Skin epidermis (tissue), 12 donors: ENCODE measurements around the gene CD151.

ENCODE experiments used
- H3K27ac ChIP-seq, 21 experiments: fragments of 200-600 bp; sonication (generic) in 11 of 21; one replicate each; pipeline ENCODE4 v1.5.0; 2020; ENCODE audit warnings: mild to moderate bottlenecking in 3 of 21, inconsistent platforms in 2 of 21, moderate library complexity in 2 of 21
- H3K4me3 ChIP-seq, 7 experiments: fragments of 200-600 bp; sonication (generic) in 2 of 7; one replicate each; pipeline ENCODE4 v1.5.0; 2020; ENCODE audit warnings: inconsistent platforms in 2 of 7, mild to moderate bottlenecking in 2 of 7, moderate library complexity in 1 of 7

Gene CD151

DNA sequence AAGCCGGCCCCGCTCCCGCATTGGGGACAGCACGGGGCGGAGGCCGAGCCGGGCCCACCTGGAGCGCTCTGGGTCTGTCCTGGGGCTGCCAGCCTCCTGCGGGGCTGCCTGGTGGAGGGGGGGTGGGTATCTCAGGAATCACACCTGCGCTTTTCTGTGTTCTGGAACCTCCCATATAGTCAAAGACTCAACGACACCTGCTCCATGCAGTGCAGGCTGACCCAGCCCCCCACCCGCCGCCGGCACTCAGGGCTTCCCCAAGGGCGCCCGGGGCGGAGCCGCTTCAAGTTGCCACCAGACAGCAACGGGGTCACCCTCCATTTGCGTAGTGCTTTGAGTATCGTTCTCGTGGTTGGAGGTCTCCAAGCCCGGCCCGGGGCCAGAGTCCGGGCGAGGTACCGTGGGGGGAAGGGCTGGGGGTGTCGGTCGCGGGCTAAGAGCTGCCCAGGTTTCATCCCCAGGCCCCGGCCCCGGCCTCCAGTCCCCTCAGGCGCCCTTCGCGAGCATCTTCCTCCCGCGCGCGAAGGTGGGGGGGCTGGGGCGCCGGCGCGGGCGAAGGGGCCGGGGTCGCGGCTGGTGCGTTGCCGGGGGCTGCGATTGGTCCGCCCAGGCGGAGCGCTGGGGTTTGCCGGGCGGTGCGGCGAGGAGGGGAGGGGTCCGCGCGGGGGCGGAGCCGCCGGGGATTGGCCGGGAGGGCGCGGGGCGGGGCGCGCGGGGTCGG is 16.5 kb downstream of the CD151 start:
- Histone ChIP-seq H3K27ac (peak overlapping the region in 1 of 21 experiments; percentile 62), H3K4me3 (peak overlapping the region; percentile 22 to 47 (median 40))

DNA sequence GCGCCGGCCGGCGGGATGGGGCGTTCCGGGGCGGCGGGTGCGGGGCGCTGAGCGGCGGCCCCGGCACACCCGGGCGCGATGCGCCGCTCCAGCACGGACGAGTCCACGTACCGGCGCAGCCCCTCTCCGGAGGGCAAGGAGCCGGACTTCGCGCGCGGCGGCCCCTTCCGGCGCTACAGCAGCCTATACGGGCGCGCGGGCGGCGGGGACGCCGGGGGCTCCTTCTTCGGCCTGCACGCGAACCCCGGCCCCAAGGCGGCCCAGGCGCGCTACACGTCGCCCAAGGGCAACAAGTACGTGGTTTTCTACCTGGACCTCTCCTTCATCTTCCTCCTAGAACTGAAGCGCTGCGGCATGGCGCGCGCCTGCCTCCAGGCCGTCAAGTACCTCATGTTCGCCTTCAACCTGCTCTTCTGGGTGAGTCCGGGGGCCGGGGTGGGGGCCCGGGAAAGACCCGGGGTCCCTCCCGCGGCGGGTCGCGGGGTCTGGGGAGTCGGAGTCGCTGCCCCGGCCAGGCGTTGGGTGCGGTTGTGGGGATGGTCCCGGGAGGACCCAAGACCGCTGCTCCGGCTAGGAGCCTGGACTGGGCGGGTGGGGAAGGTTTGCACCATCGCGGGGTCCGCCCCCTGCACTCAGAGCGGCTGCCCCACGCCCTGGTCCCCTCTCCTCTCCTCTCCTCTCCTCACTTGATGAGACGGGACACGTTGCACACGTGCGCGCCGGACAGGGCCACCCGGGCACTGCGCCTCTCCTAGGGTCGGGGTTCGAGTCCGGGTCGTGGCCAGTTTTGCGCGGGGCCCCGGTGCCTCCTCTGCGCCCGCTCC is 17.4 kb downstream of the CD151 start:
- Histone ChIP-seq H3K27ac (peak overlapping the region in 1 of 21 experiments; percentile 25), H3K4me3 (peak overlapping the region in 4 of 7 experiments; percentile 29 to 47 (median 40))

DNA sequence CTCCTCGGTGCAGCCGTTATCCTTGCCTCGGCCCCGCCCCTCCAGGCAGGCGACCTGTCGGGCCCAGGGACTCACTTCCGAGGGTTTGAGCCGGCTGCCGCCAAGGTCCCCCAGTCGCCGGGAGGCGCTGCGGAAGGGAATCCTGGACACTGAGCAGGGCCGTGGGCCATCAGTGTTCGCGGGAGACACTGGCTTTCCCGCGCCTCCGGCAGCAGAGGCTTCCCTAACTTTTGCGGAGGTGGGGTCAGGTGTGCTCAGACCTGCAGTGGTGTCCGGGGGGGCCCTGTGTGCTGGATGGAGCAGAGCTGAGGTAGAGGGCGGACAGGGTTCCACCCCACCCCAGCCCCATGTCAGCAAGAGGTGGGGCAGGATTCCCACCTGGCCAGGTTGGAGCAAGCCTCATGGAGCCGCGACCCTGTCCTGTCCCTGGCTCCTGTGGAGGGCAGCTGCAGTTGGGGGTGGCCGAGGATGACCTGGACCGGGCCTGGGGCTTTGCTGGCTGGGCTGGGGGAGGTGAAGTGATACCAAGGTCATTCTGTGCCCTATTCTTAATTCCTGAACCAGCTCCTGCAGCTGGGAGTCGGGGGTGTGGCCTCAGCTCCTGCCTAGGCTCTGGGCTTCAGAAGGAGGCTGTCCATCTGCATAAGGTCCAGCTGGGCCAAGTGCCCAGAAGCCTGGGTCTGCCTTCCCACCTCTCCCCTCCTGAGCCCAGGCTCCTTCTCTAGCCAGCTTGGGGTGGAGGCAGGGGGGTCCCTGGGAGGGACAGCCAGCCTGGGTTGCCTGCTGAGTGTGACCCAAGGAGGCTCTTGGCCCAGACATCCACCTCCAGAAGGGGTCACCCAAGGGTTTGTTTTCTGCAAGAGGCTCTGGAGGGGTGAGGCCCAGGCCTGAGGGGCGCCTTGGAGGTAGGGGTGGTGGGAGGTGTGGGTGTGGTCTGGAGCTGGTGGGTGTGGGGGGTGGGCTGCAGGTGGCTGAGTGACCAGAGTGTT is 18.3 kb downstream of the CD151 start:
- no peak overlapping the region for H3K27ac ChIP-seq
- peak overlapping the region in 2 of 7 experiments; percentile 29 to 44 for H3K4me3 ChIP-seq

DNA sequence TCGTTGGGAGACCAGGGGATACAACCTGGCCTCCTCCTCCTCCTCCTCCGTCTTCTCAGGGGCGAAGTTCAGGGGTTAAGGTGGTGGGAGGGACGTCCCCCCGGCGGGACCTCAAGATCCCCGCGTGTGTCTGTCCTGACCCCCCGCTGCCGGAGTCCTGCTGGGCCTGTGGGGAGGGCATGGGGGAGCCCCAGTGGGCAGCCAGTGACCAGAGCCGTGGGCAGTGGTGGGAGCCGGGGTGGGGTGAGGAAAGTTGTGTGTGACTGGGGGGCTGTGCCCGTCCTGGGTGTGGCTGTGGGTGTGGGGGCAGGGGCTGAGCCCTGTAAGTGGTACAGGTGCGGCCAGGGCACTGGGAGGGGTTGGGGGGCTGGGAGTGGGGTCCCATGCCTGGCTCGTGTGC is 20.0 kb downstream of the CD151 start:
- H3K27ac ChIP-seq, result peak overlapping the region in 2 of 21 experiments; percentile 40 to 47
- H3K4me3 ChIP-seq, result no peak overlapping the region

DNA sequence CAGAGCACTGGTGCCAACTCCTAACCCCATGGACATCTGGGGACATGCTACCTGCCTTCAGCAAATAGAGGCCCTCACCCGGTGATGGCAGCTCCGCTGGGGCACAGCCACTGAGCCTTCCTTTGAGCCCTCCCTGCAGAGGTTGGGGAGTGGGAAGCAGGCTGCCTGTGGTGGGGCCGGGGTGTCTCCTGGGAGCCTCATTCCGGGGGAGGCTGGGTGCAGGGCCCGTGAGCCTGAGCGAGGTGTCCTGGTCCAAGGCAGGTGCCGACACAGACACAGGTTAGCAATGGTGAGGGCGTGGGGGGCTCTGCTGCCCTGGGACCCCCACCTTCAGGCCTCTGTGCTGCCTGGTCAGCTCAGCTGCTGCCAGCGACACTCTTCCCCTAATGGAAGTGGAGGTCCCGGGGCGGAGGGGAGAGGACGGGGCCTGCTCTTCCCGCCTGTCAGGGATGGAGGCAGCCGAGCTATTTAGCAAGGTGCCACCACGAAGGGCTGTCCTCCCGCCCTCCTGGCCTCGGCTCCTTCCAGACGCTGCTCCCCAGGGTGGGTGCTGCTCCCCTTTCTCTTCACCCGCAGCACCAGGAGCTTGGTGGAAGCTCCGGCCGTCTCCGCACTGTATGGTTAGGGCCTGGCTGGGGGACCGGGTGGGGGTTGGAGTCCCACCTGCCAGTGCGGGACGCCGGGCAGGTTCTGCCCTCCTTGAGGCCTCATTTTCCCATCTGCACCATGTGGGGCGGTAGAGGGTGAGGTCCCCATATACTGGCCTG is 21.1 kb downstream of the CD151 start:
- Histone ChIP-seq H3K27ac (peak overlapping the region in 1 of 21 experiments; percentile 14), H3K4me3 (no peak overlapping the region)

DNA sequence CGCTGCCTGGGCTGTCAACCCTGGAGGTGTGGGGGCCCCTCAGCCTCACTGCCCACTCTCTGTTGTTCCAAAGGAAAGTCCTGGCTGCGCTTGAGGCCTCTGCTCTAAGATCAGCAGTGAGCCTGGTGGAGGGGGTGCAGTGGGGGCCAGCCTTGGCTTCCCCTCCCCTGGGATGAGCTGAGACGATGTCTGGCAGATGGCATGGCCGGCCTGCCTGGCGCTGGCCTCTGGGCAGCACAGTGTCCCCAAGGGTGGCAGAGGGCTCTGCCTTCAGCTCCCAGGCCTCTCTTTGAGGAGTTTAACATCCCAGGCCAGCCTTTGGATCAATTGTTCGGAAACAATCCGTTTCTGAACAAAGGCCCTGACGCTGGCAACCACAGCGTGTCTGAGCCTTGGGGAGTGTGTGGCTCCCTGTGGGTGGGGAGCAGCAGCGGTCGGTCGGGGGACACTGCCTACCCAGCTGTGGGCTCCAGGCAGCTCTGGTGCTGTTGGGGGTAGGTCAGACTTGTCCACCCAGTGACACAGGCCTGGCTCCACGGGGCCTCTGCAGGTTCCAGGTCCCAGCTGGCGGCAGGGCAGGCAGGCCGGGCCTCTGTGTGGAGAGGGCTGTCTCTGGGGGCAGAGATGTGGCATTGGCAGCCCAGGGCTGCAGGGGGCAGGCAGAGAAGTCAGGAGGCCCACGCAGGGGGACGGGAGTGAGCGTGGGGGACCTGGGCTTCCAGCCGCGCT is 22.0 kb downstream of the CD151 start:
- peak overlapping the region in 1 of 21 experiments; percentile 20 for H3K27ac ChIP-seq

DNA sequence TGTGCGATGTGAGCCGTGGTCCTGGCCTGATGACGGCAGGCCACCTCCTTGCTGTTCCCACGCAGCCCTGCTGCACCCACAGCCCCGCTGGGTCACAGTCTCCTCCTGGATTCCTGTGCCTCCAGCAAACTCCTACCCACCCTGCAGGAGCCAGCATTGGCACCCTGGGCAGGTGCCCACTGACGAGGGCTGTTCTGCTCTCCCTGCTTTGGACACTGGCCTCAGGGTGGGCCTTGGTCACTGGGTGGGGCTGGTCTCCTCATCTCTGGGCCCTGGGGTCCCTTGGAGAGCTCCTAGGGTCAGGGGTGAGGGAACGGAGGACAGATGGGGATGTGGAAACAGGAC is 22.6 kb downstream of the CD151 start:
- H3K27ac ChIP-seq, result peak overlapping the region in 1 of 21 experiments; percentile 20

More for the DNA sequence above, 22.0 kb downstream of the CD151 start:
- H3K4me3 ChIP-seq, result no peak overlapping the region

DNA sequence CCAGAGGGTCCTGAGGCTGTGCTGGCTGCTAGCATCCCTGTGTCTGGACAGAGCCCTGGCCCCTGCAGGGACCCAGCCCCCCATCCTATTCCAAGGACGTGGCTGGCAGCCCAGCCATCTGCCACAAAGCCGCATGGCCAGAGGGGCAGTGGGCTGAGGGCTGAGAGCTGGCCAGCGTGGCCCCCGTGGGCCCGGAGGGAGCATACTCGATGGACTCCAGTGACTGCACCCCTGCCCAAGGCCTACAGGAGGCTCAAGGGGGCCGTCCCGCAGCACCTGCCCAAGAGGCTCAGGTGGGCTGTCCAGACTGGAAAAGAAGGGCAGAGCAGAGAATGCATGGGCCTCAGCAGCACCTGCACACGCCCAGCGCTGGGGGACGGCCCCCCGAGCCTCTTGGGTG is 23.0 kb downstream of the CD151 start:
- Histone ChIP-seq H3K27ac (no peak overlapping the region), H3K4me3 (no peak overlapping the region)

More for the DNA sequence above, 22.6 kb downstream of the CD151 start:
- no peak overlapping the region for H3K4me3 ChIP-seq

DNA sequence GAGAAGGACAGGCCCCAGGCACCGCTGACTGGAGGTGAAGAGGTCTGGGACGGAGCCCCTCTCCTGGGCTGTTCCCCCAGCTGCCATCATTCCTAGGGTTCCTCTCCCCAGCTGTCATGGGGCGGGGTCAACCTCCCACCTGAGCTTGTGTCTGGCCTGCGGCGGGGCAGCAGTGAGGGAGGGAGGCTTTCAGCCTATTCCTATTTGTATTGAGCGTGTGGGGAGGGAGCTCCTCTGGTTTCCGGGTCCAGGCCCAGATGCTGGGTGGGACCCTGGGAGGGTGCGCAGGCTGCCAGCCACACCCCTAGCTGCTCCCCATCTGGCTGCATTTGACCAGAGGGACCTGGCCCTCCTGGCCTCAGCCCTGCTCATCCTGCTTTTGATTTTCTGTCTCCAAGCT is 23.6 kb downstream of the CD151 start:
- no peak overlapping the region for H3K27ac ChIP-seq
- H3K4me3 ChIP-seq, result no peak overlapping the region

DNA sequence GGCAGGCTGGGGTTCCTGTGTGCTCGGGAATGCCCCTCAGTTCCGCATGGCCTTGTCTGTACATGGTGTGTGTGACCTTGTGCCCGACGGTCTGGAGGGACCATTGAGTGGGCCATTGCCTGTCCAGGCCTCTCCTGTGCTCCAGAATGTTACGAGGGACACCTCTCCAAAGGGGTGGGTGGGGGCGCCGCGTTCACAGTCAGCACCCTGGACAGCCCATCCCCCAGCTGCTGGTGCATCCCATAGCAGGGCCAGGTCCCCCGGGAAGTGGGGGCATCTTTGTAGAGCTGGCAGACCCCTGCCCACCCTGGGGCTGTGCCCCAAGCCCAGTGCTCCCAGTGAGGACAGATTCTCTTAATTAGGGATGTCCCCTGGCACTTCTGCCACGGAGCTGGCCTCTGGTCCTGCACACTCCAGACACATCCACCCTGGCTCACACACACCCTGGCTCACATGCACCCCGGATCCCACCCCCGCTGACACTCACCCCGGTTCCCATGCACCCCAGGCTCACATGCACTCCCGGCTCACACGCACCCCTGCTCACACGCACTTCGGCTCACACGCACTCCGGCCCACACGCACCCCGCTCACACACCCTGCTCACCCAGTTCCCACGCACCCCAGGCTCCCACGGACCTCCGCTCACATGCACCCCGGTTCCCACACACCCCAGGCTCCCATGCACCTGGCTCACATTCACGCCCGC is 25.5 kb downstream of the CD151 start:
- H3K4me3 ChIP-seq, result no peak overlapping the region
- H3K27ac ChIP-seq, result no peak overlapping the region

DNA sequence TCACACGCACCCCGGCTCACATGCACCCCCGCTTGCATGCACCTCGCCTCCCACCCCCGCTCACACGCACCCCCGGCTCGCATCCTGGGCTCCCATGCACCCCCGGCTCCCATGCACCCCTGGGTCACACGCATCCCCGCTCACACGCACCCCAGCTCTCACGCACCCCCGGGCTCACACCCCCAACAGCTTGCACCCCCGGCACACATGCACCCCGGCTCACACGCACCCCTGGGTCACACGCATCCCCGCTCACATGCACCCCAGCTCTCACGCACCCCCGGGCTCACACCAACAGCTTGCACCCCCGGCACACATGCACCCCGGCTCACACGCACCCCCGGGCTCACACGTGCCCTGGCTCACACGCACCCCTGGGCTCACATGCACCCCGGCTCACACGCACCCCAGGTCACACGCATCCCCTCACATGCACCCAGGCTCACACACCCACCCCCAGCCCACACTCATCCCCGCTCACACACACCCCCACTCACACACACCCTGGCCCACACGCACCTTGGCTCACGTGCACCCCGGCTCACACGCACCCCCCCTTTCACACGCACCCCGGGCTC is 26.1 kb downstream of the CD151 start:
- Histone ChIP-seq H3K27ac (no peak overlapping the region), H3K4me3 (no peak overlapping the region)

DNA sequence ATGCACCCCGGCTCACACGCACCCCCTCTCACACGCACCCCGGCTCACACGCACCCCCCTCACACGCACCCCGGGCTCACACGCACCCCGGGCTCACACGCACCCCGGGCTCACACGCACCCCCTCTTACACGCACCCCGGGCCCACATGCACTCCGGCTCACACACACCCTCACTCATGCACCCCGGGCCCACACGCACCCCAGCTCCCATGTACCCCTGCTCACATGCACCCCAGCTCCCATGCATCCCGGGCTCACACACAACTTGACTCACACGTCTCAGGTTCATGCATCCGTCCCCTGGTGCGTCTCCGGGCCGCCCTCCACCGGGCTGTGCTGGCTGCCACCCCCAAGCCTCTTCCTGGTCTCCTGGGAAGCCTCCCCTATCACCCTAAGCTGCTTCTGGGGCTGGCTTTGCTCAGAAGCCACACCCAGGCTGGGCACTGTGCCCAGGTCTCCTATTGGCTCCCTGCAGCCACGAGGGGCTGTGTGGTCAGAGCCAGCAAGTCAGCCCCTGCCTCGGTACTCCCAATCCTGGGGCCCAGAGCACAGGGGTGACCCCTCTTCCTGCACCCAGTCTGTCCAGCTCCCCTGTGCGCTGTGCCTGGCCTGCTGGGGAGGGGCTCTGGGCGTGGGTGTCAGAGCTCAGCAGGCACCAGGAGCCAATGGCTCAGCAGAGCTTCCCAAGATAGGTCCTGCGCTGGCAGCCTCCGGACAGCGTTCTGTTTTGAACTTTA is 26.8 kb downstream of the CD151 start:
- H3K27ac ChIP-seq, result peak overlapping the region in 3 of 21 experiments; percentile 7 to 19 (median 7)
- peak overlapping the region in 2 of 7 experiments; percentile 9 to 10 for H3K4me3 ChIP-seq

DNA sequence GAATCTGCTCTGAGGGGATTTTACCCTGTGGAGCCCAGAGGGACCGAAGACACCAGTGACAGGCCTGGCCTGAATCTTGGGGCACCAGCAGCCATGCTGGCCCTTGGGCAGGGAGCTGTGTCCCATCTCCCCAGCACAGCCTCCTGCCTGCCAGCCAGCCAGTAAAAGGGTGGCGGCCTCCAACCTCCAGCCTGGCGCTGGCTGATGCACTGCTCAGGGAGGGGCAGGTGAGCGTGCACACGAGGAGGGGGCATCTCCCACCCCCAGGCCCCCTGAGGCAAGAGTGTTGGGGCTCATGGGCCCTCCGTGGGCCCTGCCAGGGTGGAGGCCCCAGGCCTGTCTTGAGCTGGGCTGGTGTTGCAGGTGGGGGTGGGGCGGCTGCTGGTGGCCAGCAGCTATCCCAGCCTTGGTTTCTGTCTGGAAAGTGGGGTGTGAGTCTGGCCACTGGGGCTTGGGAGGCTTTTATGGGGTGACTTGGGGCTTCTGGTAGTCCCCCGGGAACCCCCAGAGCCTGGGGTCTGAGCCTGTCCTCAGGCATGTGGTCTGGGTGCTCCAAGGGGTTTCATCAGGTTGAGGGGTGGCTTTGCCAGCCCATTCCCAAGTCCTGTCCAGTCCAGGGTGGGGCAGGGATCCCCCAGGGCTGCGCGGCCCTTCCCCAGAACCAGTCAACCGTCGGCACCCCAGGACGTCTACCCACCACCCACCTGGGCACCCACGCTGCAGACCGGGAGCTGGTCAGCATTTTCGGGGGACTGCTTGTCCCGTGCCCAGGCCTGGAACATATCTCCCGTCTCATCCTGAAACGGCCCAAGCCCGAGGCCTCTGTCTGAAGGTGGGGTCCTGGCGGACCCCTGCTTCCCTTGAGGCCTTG is 27.7 kb downstream of the CD151 start:
- Histone ChIP-seq H3K27ac (peak overlapping the region in 3 of 21 experiments; percentile 7 to 19 (median 7)), H3K4me3 (no peak overlapping the region)

DNA sequence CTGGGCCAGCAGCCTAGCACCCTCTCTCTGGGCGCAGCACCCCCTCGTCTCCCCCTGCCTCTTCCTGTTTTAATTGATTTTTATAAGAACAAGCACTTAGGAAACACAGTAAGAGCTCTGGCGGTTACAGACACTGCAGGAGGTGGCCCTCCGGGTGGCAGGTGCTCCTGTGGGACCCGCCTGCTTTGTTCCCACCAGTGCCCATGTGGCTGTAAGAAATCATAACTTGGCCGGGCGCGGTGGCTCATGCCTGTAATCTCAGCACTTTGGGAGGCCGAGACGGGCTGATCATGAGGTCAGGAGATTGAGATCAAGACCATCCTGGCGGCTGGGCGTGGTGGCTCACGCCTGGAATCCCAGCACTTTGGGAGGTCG is 28.3 kb downstream of the CD151 start:
- Histone ChIP-seq H3K27ac (no peak overlapping the region), H3K4me3 (no peak overlapping the region)

DNA sequence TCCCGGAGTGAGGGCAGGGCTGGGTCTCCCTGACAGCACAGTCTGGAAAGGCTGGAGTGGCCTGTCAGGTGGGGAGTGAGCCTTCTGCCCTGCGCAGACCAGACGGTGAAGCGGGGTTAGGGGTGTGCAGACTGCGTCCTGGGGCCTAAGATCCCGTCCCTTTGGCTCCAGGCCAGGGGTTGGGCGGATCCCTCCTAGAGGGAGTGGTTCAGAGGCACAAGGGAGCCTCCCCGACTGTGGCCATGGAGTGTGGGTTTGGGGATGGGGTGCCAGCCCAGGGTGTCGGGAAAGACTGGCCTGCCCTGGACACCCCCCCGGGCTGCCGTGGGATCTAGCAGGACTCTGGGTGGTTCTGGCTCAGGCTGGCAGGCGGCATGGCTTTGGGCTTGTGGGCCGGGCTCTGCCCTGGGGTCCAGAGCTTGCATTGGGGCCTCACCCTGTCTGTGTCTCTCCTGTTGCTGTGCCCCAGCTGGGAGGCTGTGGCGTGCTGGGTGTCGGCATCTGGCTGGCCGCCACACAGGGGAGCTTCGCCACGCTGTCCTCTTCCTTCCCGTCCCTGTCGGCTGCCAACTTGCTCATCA is 29.4 kb downstream of the CD151 start:
- Histone ChIP-seq H3K27ac (peak overlapping the region in 2 of 21 experiments; percentile 28 to 43), H3K4me3 (no peak overlapping the region)

DNA sequence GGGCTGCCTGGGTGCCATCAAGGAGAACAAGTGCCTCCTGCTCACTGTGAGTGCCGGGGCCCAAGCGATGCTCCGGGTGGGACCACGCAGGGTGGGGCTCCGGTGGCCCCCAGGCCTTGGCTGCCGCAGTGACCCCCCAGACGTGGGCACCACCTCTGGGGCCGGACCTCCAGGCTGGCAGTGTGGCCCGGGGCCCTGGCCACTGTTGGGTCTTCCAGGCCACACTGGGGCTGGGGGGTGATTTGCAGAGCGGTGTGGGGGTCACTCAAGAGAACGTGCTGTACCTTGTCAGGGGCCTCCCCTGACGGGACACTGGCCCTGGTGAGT is 29.9 kb downstream of the CD151 start:
- no peak overlapping the region for H3K4me3 ChIP-seq
- H3K27ac ChIP-seq, result no peak overlapping the region
